Astrocyte (in vitro differentiated cells and primary cell): ENCODE measurements around the gene VSTM4.

Source experiments
- CTCF ChIP-seq: IDR thresholded peaks from 2 replicates; pipeline ENCODE4 v1.5.1; 2011; ENCODE audit warnings: low read depth, mild to moderate bottlenecking, inconsistent platforms, low read length, moderate library complexity; ENCODE audit not compliant: insufficient read depth
- EZH2 ChIP-seq: IDR thresholded peaks from 2 replicates; pipeline ENCODE4 v1.6.1; 2012; ENCODE audit warnings: mild to moderate bottlenecking, low read length, inconsistent platforms; ENCODE audit not compliant: insufficient read depth

- TF ChIP-seq CTCF (no peak), EZH2 (no peak)
Observed at GRCh38 chr10:49001402-49001801, 113.9 kb downstream of the VSTM4 start.
